Measurements from ENCODE around the gene SGPP2.

The SGPP2 gene

GRCh38 chr2:222424276-222424728 is at the start of gene SGPP2:
TSS of gene SGPP2 (plus strand) at chr2:222424543. CDS start at chr2:222424603, 60 bp downstream.
- TF ChIP-seq CTCF (conservative IDR thresholded peaks at IDR 0.05), result no peak
- H3K27ac ChIP-seq, result peak within 1 kb of the TSS; percentile 65; the same call in 1 of the 2 replicates

- no peak for TF ChIP-seq CTCF (conservative IDR thresholded peaks at IDR 0.05)
- no peak overlapping the region for H3K27ac ChIP-seq
Measured at GRCh38 chr2:222375798-222376197, 48.5 kb upstream of the SGPP2 start.

- no peak for TF ChIP-seq CTCF (conservative IDR thresholded peaks at IDR 0.05)
- no peak overlapping the region for H3K27ac ChIP-seq
Measured at GRCh38 chr2:222380456-222380855, 43.9 kb upstream of the SGPP2 start.

GRCh38 chr2:222381566-222381965 is 42.8 kb upstream of the SGPP2 start:
- H3K27ac ChIP-seq, result no peak overlapping the region
- TF ChIP-seq CTCF (conservative IDR thresholded peaks at IDR 0.05), result no peak

- TF ChIP-seq CTCF (conservative IDR thresholded peaks at IDR 0.05), result no peak
- no peak overlapping the region for H3K27ac ChIP-seq
Measured at GRCh38 chr2:222383255-222383654, 41.1 kb upstream of the SGPP2 start.

GRCh38 chr2:222391743-222392285 is 32.5 kb upstream of the SGPP2 start:
- no peak for TF ChIP-seq CTCF (conservative IDR thresholded peaks at IDR 0.05)

GRCh38 chr2:222393733-222394267 is 30.5 kb upstream of the SGPP2 start:
- TF ChIP-seq CTCF (conservative IDR thresholded peaks at IDR 0.05), result no peak
- no peak overlapping the region for H3K27ac ChIP-seq

More at GRCh38 chr2:222391743-222392285, 32.5 kb upstream of the SGPP2 start:
- no peak overlapping the region for H3K27ac ChIP-seq
